GM19035 (cell line): ENCODE results near the gene ZNF469.
"Not testable (repeated sequence)": the region's sequence is repeated elsewhere in the genome, so short reads cannot be mapped to it uniquely, and the experiment has no call there.

Source experiments
- ATAC-seq: cut with Tn5 transposase; IDR thresholded peaks from one replicate; pipeline ENCODE4 v1.9.1; 2021; ENCODE audit not compliant: unreplicated experiment

Gene ZNF469

GRCh38 chr16:88360401-88360800 lies 22.4 kb upstream of the ZNF469 start:
- ATAC-seq = not testable (repeated sequence)

GRCh38 chr16:88360999-88361398 lies 21.8 kb upstream of the ZNF469 start:
- ATAC-seq = no peak

- ATAC-seq = no peak
Observed at GRCh38 chr16:88361775-88362174, 21.0 kb upstream of the ZNF469 start.

- ATAC-seq = no peak
Observed at GRCh38 chr16:88363239-88363891, 19.4 kb upstream of the ZNF469 start.

GRCh38 chr16:88365244-88365865 lies 17.4 kb upstream of the ZNF469 start:
- no peak for ATAC-seq

- no peak for ATAC-seq
Observed at GRCh38 chr16:88366032-88366703, 16.6 kb upstream of the ZNF469 start.

- no peak for ATAC-seq
Observed at GRCh38 chr16:88366704-88367047, 16.1 kb upstream of the ZNF469 start.

GRCh38 chr16:88367560-88367959 lies 15.2 kb upstream of the ZNF469 start:
- ATAC-seq = no peak

- no peak for ATAC-seq
Observed at GRCh38 chr16:88368036-88368435, 14.7 kb upstream of the ZNF469 start.

- no peak for ATAC-seq
Observed at GRCh38 chr16:88368994-88369393, 13.8 kb upstream of the ZNF469 start.

- no peak for ATAC-seq
Observed at GRCh38 chr16:88369447-88370008, 13.2 kb upstream of the ZNF469 start.

GRCh38 chr16:88370365-88370764 lies 12.4 kb upstream of the ZNF469 start:
- no peak for ATAC-seq

GRCh38 chr16:88372522-88372921 lies 10.2 kb upstream of the ZNF469 start:
- no peak for ATAC-seq

- ATAC-seq = no peak
Observed at GRCh38 chr16:88373211-88373610, 9.5 kb upstream of the ZNF469 start.

- no peak for ATAC-seq
Observed at GRCh38 chr16:88373927-88374492, 8.7 kb upstream of the ZNF469 start.

GRCh38 chr16:88374736-88375135 lies 8.0 kb upstream of the ZNF469 start:
- ATAC-seq = no peak

GRCh38 chr16:88375236-88375975 lies 7.4 kb upstream of the ZNF469 start:
- ATAC-seq = no peak

- no peak for ATAC-seq
Observed at GRCh38 chr16:88375996-88376834, 6.5 kb upstream of the ZNF469 start.

GRCh38 chr16:88376835-88377726 lies 5.7 kb upstream of the ZNF469 start:
- ATAC-seq = no peak
